NCI-H1417 treated with DMSO at 0.1 percent for 48 hours (cell line): ENCODE results near the gene SGCD.

ENCODE experiments used
- DNase-seq: peaks from one replicate; lab custom pipeline; 2025; lab: John Stamatoyannopoulos, UW

Gene SGCD

DNA sequence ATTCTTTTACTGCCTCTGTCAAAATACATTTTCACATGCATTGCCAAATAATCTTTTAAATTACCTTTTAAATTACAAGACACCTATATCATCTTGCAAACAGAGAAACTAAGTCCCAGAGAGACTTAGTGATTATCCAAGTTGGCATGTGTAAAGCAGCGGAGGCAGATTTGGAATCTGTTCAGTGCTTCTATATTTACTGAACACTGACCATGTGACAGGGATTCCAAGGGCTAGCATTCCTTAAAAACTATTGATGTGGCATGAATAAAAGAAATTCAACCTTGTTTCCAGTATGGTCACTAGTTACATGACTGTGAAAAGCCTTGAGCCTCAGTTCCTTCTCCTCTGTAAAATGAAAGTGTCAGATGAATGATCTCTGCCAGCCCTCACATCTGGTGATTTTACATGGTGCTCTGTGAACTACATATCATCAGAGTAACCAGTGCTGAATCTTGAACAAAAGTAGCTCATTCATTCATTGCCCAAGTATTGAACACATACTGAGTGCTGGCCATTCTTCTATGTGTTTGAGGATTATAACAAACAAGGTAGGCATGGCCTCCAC is 451.3 kb downstream of the SGCD start:
- DNase-seq: no peak

DNA sequence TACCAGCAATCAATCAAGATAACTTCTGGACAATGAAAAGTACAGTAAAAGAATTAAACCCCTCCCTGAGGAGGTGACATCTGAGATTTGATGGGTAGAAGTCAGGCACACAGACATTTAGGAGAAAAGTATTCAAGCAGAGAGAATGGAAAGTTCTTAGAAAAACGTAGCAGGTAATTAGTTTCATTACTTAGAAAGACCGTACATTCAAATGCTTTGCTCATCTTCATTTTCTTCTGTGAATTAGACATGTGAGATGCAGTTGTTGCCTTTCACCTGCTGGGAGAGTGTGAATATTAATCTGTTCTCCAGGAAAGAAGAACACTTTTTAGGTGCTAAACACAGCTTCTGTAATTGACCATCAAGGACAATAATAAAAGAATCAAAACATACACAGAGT is 451.8 kb downstream of the SGCD start:
- no peak for DNase-seq

DNA sequence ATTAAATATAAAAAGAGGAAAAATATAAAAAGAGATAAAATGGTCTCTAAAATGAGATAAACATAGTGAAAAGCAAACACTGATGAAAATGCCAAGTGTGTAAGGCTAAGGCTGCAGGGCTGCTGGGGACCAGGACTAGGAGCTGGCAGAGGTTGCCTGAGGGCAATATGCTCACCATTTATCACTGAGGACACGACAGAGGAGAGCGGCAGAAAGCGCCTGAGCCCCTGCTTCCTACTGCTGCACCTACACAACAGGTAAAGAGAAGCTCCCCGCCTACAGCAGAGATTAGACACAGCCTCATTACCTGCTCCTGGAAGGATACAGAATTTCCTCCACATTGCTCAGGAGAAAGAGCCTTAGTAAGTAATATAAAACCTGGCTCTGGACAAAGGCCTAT is 452.5 kb downstream of the SGCD start:
- DNase-seq: no peak

DNA sequence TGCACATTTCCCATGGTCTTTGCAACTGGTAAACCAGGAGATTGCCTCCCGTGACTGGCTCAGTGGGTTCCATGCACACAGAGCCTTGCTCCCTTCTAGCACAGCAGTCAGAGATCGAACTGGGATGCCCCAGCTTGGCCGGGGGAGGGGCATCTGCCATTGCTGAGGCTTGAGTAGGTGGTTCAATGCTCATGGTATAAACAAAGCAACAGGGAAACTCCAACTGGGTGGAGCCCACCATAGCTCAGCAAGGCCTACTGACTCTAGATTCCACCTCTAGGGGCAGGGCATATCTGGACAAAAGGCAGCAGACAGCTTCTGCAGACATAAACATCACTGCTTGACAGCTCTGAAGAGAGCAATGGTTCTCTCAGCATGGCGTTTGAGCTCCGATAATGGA is 456.1 kb downstream of the SGCD start:
- DNase-seq: no peak

DNA sequence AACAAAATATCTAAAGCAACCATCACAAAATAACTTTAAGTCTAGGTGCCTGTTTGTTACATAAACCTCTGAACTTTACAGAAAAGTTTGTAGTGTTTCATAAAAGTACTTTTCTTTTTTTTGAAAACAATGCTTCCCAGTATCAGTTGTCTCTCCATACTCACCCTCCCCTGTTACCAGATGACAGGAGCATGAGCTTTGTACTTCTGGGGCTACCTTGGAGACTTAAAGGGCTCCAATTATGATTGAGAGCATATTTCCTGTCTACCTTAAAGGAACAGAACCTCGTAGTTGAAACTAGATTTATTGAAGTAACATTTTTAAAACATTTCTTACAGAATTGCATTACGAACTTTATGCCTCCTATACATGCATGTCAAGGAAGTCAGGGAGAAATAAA is 467.7 kb downstream of the SGCD start:
- DNase-seq: no peak

DNA sequence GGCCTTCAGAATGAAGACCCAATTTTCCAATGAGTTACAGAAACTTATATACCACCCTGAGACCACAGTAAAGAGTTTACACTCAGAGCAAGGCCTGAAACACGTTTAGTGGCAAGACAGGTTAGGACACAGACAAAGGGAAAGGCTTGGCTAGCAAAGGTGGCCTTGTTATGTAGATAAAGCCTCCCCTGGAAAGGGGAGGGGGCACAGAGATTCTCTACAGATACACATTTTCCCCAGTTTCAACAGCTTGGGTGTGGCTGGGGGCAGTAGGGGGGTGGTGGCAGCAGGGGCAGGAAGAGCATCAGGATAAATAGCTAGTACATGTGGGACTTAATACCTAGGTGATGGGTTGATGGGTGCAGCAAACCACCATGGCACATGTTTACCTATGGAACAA is 471.2 kb downstream of the SGCD start:
- DNase-seq: no peak

DNA sequence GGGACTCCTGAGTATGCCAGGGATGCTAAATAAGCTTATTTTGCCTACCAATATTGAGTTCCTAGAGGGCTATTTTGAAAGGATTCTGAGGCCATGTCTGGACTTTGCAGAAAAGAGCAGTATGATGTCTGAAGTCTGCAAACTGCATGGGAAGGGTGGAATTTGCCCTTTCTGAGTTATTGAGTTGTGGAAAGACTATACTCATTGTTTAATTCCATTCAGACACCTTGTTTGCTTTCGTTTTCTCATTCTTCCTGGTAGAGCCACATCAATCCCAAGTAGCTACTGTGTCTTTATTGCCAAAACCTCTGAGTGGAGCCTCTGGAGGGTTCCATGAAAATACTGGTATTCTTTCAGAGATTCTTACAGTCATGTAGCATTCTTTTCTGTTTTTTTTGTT is 472.2 kb downstream of the SGCD start:
- DNase-seq: no peak

DNA sequence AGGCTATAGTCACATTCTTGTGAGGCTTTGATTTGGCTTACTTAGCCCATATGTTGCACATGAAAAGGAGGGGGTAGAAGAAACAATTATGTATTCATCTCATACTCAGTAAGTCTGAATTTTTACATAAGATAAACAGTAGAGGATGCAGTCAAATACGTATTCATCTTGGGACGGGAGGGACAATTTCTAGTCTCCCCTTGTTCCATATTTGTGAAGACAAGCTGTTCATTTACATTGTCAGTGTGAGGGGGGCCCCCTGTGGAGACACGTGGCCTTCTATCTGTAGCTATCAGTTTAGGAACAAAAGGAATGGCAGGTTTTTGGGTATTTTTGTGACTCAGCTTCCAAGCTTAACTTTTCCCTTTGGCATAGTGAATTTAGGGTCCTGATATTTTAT is 474.0 kb downstream of the SGCD start:
- DNase-seq: no peak

DNA sequence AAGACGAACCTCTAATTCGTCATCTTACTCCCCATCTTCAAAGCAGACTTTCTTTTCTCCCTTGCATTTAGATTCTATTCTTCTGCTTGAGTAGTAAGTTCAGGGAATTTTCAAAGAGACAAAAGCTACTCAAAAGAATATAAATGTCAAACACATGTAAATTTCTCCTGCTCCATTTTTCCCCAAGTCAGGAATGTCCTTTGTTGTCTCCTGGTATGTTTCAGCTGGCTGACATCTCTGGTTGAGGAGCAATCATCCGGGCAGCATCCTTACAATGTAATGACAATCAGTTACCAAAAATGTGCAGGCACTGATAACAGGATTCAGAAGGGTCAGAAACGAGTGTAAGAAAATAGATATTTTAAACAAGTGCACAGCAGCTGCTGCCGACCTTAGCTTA is 475.5 kb downstream of the SGCD start:
- no peak for DNase-seq

DNA sequence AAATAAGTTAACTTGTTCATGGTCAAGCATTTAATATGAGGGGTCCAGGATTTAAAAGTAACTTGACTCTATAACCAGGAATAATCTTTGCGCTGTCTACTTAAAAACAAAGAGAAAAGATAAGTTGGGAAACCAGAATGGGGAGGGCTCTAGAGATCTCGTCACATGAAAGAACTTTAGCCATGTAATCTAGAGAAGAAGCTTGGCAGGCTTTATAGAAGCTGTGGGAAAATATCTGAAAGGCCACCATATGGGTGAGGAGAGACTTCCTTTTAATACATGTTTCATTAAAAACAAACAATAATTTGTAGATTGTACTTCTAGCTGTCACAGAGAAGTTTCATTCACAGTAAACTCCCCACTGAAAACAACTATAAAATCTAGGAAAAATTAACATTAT is 476.4 kb downstream of the SGCD start:
- DNase-seq: no peak

DNA sequence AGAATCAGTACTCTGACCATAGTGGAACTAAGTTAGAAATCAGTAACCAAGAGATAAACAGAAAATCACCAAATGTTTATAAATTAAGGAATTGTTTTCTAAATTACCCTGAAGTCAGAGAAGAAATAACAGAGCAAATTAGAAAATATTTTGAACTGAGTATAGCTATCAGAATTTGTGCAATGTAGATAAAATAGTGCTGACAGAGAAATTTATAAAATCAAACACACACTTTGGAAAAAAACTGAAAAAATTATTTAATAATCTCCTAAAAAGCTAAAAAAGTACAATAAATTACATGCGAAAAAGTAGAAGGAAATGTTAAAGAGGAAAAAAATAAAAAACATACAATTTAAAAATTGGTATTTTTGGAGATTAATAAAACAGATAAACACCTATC is 486.0 kb downstream of the SGCD start:
- no peak for DNase-seq

DNA sequence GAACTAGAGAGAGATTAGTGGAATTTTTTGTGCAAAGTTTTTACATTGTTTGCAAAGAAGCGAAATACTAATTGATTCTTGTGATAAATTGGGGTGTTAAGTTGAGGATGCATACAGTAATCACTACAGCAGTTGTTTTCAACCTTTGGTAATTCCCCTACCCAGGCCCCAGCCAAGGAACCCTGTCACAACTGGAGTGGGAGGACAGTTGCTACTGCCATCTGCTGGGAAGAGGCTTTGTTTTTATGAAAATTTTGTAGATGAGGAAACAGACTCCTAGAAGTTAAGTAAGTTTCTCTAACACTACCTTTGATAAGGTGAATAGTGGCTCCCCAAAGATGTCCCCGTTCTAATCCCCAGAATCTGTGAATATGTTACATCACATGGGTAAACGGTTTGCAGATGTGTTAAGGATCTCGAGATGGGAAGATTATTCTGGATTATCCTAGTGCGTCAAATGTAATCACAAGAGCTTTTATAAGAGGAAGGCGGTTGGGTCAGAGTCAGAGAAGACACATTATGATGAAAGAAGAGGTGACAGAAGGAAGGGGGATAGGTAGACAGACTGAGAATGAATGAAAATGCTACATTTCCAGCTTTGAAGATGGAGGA is 489.1 kb downstream of the SGCD start:
- no peak for DNase-seq
